Coronary artery (tissue), 2 donors: ENCODE measurements around the gene CLTCL1.

Experiments
- DNase-seq: peaks from one replicate; pipeline ENCODE4 v3.0.0-alpha.2; 2017; ENCODE audit warnings: low spot score
- H3K27ac ChIP-seq, 2 donors: fragments of 200-600 bp; sonication (generic); one replicate each; pipeline ENCODE4 v1.5.1; 2016 to 2019
- H3K4me3 ChIP-seq: fragments of 200-600 bp; sonication (generic); 2 replicates; pipeline ENCODE4 v1.5.1; 2016; ENCODE audit warnings: mild to moderate bottlenecking, moderate library complexity
- CTCF ChIP-seq: fragments of 200-600 bp; sonication (generic); IDR thresholded peaks from one replicate; pipeline ENCODE4 v1.5.1; 2019; ENCODE audit warnings: antibody characterized with exemption

The CLTCL1 gene

GRCh38 chr22:19132693-19133400 lies 158.7 kb downstream of the CLTCL1 start:
- no peak for TF ChIP-seq CTCF
- no peak overlapping the region for H3K4me3 ChIP-seq
- DNase-seq, result no peak
- H3K27ac ChIP-seq, result no peak overlapping the region

GRCh38 chr22:19132153-19132552 lies 159.4 kb downstream of the CLTCL1 start:
- no peak for TF ChIP-seq CTCF

GRCh38 chr22:19131685-19132015 lies 159.9 kb downstream of the CLTCL1 start:
- no peak overlapping the region for H3K27ac ChIP-seq
- TF ChIP-seq CTCF, result no peak
- no peak for DNase-seq

More at GRCh38 chr22:19132153-19132552, 159.4 kb downstream of the CLTCL1 start:
- no peak overlapping the region for H3K27ac ChIP-seq
- H3K4me3 ChIP-seq, result no peak overlapping the region
- DNase-seq, result no peak

GRCh38 chr22:19130959-19131684 lies 160.4 kb downstream of the CLTCL1 start, which contains the start of gene TSSK2:
TSSK2 (plus strand) TSS chr22:19131308; CDS start chr22:19131400, 92 bp downstream.
- H3K4me3 ChIP-seq, result no peak within 1 kb of the TSS
- no peak for TF ChIP-seq CTCF
- DNase-seq, result no peak
- no peak within 1 kb of the TSS for H3K27ac ChIP-seq

More at GRCh38 chr22:19131685-19132015, 159.9 kb downstream of the CLTCL1 start:
- H3K4me3 ChIP-seq, result no peak overlapping the region

GRCh38 chr22:19129871-19130270 lies 161.6 kb downstream of the CLTCL1 start:
- no peak overlapping the region for H3K27ac ChIP-seq
- TF ChIP-seq CTCF, result no peak
- no peak for DNase-seq
- no peak overlapping the region for H3K4me3 ChIP-seq
